ENCODE measurements around the gene NUP54.
A peak's percentile ranks its signal among the peaks of the same experiment; 100 is the strongest.

Gene NUP54

DNA sequence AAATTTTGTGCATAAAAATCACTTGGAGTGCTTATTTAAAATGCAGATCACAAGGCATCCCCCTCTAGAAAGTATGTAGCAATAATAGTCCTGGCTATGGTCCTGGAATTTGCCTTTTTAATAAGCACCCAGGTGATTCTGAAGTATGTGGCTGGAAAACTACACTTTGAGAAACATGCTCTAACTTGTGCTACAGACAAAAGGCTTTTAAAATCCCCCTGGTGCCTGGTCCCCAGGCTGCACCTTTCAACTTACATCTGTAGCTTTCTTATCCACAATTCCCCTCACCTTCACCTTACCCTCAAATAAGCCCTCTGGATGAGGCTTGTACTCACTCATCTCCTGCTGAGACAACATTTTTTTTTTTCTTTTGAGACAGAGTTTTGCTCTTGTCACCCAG lies 52.6 kb downstream of the NUP54 start:
- DNase-seq: no peak
- H3K36me3 ChIP-seq (replicated peaks): no peaks in the 10 kb centered on the region
- in situ Hi-C loops (cut with HindIII; ENCODE audit: low pct_ligation_motif_present, low sequenced_read_pairs): no loop called here
- no peak overlapping the region for H3K4me3 ChIP-seq (ENCODE audit: low read depth, low read length)
- H3K27ac ChIP-seq: no peak overlapping the region
- TF ChIP-seq, protein P1, sequence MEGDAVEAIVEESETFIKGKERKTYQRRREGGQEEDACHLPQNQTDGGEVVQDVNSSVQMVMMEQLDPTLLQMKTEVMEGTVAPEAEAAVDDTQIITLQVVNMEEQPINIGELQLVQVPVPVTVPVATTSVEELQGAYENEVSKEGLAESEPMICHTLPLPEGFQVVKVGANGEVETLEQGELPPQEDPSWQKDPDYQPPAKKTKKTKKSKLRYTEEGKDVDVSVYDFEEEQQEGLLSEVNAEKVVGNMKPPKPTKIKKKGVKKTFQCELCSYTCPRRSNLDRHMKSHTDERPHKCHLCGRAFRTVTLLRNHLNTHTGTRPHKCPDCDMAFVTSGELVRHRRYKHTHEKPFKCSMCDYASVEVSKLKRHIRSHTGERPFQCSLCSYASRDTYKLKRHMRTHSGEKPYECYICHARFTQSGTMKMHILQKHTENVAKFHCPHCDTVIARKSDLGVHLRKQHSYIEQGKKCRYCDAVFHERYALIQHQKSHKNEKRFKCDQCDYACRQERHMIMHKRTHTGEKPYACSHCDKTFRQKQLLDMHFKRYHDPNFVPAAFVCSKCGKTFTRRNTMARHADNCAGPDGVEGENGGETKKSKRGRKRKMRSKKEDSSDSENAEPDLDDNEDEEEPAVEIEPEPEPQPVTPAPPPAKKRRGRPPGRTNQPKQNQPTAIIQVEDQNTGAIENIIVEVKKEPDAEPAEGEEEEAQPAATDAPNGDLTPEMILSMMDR (IDR thresholded peaks at IDR 0.05; ENCODE audit: low read depth, low read length, missing control alignments): no peak
- no peaks in the 10 kb centered on the region for H3K27me3 ChIP-seq (replicated peaks)

DNA sequence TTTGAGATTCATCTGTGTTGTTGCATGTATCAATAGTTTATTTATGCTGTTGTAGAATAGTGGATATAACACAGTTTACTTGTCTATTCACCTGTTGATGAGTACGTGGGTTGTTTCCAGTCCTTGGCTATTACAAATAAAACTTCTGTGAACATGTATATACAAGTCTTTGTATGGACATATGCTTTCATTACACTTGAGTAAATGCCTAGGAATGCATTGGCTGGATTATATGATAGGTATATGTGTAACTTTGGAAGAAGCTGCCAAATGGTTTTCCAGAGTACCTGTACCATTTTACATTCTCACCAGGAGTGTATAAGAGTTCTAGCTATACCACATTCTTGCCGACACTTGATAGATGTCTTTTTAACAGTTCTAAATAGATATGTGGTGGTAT lies 57.1 kb downstream of the NUP54 start:
- Histone ChIP-seq H3K36me3 (replicated peaks) (no peaks in the 10 kb centered on the region), H3K27me3 (replicated peaks) (no peaks in the 10 kb centered on the region), H3K27ac (no peak overlapping the region), H3K4me3 (ENCODE audit: low read depth, low read length) (no peak overlapping the region)
- in situ Hi-C loops (cut with HindIII; ENCODE audit: low pct_ligation_motif_present, low sequenced_read_pairs): no loop called here
- DNase-seq: no peak
- TF ChIP-seq, protein P1 (IDR thresholded peaks at IDR 0.05; ENCODE audit: low read depth, low read length, missing control alignments): no peak

DNA sequence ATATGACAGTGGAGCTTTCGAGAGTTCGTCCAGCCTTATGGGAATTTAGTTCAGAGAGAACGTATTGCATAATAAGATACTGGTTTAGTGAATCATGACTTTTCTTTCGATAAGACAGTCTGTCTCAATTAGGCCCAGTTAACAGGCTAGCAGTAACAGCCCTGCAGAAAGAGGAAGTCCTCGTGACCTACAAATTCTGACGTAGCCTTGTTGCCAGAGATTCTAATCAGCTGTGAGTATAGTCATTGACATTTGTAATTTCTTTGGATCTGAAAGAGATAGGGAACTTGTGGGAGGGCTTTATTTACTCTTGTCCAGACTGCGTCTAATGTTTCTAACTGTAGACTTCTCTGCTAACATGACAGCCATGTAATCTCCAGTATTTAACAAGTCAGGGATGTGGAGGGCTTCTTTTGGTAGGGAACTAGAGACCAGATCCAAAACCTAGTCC lies 57.9 kb downstream of the NUP54 start:
- DNase-seq: peak; percentile 95

DNA sequence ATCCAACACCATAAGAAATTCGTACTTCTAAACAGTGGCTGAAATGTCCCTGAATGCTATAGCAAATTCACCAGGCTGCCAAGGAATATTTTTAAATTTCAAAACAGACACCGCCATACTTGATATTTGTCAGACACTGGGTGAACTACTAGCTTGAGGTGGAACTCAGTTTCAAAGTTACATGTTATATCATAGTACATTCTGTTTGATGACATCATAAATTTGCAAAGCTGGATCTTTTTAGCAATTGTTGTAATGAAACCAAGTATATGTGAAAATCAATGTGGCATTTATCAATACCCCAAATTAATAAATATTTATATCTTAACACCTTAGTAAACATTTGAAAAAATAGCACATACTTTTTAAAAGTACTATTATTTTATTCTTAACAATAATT lies 59.5 kb downstream of the NUP54 start:
- in situ Hi-C loops (cut with HindIII; ENCODE audit: low pct_ligation_motif_present, low sequenced_read_pairs): no loop called here
- TF ChIP-seq, protein P1 (IDR thresholded peaks at IDR 0.05; ENCODE audit: low read depth, low read length, missing control alignments): no peak

More for the DNA sequence above, 57.9 kb downstream of the NUP54 start:
- TF ChIP-seq, protein P1 (IDR thresholded peaks at IDR 0.05; ENCODE audit: low read depth, low read length, missing control alignments): no peak
- H3K36me3 ChIP-seq (replicated peaks): no peaks in the 10 kb centered on the region
- in situ Hi-C loops (cut with HindIII; ENCODE audit: low pct_ligation_motif_present, low sequenced_read_pairs): no loop called here
- no peaks in the 10 kb centered on the region for H3K27me3 ChIP-seq (replicated peaks)
- peak overlapping the region; percentile 83 for H3K27ac ChIP-seq
- no peak overlapping the region for H3K4me3 ChIP-seq (ENCODE audit: low read depth, low read length)

DNA sequence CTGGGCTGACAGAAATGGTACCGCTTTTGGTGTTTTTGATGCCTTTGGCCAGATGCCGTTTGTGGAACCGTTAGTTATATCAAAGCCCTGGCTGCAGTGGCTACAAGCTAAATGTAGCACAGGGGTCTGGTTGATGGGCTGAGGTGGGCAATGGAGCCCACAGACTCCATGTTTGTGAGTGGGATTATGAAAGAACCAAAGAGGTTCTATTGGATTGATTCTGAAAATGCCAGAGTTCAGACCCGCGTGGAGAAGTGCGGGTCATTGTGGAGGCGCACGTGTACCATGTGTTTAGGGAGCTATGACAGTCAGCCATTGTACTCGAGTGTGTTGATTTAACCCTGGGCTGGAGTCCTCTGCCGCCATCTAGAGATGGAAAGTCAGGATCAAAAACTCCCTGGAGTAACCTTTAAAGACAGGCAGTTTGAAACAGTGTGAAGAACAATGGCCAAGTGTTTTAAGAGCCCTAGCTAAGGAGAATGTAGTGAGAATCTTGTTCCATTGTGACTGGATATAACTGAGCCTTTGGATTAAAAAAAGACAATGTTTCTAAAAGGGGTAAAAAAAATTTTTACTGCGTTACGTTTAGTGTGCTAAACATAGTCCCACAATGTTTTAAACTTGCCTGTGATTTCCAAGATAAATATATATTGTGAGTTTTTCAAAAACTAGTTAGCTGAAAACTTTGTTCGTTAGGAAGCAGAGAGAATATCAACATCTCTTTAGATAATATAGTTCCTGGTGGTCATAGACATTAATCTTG lies 61.0 kb downstream of the NUP54 start:
- in situ Hi-C loops (cut with HindIII; ENCODE audit: low pct_ligation_motif_present, low sequenced_read_pairs): no loop called here
- Histone ChIP-seq H3K27me3 (replicated peaks) (no peaks in the 10 kb centered on the region), H3K36me3 (replicated peaks) (no peaks in the 10 kb centered on the region), H3K4me3 (ENCODE audit: low read depth, low read length) (peak overlapping the region; percentile 2), H3K27ac (no peak overlapping the region)
- TF ChIP-seq, protein P1 (IDR thresholded peaks at IDR 0.05; ENCODE audit: low read depth, low read length, missing control alignments): peak; percentile 83
- DNase-seq: peak; percentile 71

More for the DNA sequence above, 59.5 kb downstream of the NUP54 start:
- DNase-seq: no peak
- no peak overlapping the region for H3K4me3 ChIP-seq (ENCODE audit: low read depth, low read length)
- H3K27me3 ChIP-seq (replicated peaks): no peaks in the 10 kb centered on the region
- H3K27ac ChIP-seq: no peak overlapping the region
- no peaks in the 10 kb centered on the region for H3K36me3 ChIP-seq (replicated peaks)

Data from brain microvascular endothelial cell (primary cell).